ENCODE data around the gene EBF3.

Gene EBF3

DNA sequence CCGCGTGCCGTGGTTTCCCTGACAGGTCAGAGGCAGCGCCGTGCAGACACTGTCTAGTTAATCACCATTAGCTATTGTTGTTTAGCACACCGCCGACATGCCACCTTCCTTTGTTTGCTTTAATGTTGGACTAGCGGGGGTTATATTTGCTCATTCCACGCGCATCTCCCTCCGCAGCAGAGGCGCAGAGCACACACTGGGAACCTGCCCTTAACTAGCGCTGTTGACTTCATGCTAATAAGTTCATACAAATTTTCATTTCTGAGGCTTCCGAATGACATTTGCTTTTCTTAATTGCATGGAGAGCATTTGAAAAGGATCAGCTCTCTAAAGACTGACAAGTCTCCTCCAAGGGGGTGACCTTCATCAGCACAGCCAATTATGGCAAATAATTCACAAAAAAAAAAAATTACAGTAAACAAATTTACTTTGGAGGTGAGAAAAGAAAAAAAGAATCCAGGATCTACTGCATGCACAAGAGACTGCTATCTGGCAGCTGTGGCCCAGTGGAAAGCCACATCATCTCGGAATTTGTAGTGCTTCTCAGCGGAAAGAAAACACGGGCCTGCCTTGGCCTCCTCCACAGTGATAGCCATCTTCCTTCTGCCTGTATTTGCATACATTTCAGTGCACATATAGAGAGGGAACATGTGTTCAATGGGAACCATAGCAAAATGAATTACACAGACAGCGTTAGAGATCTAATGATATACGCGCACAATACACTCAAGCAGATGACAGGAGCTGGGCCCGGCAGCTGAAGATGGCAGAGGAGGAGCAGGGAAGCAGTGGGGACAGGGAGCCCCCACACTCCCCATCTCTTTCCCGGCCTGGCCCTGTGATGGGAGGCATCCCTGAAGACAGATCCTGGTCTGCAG is 94.2 kb downstream of the EBF3 start:
- no peak for DNase-seq

DNA sequence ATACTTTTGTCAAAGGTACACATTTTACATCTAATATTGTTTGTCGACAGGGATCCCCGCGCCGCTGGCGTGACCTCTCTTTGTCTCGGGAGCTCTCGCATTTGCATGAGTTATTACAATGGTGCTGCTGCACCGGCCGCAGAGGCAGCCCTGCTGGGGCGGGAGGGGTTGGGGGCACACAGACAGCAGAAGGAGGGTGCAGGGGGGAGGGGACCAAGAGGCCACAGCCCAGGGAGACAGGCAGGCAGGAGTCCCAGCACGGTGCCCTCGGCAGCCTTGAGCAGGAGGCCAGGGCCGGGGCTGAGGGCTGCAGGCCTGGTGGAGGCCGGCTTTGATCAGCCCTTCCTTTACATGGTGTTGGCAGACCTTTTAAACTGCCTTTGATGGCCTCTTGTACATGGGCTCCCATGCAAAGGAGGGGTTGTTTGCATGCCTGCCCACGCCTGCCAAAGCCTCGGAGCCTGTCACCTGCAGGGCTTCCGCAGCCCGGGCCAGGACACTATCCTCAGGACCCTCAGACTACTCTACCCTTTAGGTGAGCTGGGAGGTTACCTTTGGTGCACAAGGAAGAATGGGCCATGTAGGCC is 95.5 kb downstream of the EBF3 start:
- DNase-seq: no peak

GRCh38 chr10:129867631-129868179 is 96.4 kb downstream of the EBF3 start:
- DNase-seq: no peak

- no peak for DNase-seq
These were observed 97.2 kb downstream of the EBF3 start for GRCh38 chr10:129866894-129867293.

- DNase-seq: no peak
These were observed 98.1 kb downstream of the EBF3 start for GRCh38 chr10:129865960-129866359.

DNA sequence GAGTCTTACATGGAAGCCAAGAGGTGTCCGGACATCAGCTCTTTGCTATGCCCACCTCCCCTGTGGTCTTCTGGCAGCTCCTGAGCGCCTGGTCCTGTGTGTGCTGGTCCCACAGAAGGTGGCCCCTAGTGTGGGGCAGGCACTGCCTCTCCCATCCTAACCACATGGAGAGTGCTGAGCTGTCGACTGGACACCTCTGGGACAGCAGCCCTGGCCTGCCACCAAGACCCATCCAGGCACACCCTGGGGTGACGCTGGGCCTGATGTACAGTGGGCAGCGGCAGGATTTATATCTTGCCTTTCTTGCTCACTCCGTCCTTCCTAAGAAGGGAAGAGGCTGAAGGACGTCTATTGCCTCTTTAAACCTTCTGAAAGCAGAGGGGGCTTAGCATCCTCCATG is 98.7 kb downstream of the EBF3 start:
- DNase-seq: no peak

DNA sequence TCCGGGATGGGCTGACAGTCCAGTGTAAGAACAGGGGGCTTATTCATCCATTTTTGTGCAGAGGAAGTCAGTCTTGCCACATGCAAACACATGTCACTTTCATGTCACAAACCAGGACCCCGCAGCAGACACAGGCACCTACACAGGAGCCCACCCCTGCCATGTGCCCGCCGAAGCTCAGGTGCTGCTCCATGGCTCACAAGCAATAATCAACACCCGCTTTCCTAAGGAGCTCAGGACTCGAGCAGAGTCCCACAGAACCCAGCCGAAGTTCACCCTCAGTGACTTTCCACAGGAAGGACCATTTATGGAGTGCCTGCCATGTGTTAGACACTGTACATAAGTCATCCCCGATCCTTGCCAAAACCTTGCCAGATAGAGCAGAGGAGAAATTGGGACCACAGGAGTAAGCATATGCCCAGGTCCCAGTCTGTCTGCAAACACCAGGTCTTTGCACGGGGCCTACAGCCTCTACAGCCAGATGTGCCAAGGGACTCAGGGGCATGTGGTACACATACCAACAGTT is 99.4 kb downstream of the EBF3 start:
- DNase-seq: no peak

DNA sequence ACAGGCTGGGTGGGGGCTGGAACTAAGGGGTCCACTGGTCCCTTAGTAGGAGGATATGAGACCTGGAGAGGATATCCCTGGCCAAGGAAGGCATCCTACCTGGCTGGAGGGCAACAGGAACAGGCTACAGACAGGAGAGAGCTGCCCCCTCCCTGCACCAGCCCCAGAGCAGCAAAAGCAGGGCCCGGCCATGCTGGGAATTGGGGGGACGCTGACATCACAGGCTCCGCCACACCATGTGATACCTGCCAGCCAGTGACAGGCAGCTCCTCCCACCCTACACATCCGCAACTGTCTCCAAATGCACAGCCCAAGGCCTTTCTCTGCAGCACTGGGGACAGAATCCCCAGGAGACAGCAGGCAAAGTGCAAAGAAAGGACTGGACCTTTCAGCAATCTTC is 100.0 kb downstream of the EBF3 start:
- no peak for DNase-seq

DNA sequence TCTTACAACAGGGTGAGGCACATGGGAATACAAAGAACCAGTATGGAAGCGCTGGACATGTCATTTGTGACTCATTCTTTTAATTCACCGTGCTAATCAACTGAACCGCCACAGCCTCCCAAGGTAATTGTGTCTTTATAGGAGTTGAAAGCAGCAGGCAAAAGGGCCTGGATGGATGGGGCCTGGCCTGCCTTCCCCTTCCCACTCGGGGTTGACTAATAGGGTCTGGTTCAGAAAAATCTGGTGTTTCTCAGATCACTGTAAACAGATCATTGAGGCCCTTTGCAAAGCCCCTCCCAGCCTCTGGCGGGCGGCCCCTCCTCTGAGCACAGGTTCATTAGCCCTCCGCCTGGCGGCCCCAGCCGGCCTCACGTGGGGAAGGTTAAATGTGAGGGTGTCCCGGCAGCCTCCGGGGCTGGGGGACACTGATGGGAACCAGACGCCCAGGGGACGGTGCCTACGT is 100.8 kb downstream of the EBF3 start:
- DNase-seq: no peak

DNA sequence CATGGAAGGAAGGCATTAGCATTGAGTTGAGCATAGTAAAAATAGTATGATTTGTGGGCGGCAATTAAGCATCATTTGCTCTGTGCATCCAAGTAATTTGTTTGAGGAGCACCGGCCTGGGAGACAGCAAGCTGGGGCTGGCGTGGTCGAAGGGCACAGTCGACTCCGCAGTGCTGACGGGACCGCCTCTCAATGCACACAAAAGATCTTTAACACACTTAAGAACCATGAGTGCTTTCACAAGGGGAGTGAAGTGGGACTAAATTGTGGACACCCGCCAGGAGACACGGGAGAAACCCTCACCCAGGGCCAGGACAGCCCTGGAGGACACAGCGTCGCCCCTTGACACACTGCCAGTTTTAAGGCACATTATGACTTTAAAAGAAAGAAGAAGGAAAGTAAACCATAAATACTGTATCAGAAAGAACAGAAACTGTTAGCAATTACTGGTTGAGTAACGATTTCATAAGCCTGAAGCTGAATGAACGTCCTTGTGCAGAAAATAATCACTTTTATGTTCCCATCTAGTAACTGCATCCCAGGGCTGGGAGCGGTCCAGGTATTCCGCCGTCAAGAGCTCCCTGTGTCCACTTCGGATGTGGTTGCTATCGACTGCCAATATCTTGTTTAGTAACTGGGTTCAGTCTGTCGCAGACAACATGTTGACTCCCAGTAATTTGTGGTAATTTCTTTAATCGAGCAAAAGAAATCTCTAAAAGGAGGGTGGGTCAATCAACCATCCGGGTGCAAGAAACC is 102.1 kb downstream of the EBF3 start:
- no peak for DNase-seq

DNA sequence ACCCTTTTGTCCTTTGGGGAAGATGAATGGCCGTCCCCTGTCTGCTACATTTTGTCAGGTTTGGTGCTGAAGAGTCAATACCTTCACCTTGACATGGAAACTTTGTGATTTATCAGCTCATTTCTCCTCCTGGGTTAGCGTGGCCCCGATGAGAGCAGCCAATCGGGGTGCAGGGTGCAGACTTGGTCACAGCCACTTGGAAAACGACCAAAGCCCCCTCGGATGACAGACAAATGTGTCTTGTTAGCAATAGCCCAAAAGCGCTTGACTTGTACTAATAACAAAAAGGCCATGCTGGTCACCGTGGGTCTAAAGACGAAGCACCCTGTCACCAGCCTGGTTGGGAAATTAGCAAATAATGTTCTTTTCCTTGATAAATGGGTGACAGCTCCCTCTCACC is 103.7 kb downstream of the EBF3 start:
- no peak for DNase-seq

DNA sequence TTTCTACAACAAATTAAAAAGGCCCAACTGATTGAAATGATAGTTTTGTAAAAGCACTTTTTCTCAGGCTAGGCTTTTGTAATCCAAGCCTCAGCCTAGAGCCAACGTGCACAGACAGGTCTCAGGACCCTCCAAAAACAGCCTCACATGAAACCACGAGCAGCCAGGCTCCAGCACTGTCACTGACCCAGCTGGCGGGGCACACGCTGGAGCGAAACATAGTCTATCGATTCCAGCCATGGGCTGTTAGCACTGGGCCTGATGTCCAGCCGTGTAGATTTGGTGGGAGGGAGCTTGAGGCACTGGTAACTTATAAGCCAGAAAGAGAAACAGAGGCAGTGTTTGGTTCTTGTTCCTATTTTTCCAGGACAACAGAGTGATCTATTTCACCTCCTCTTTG is 104.5 kb downstream of the EBF3 start:
- DNase-seq: no peak

DNA sequence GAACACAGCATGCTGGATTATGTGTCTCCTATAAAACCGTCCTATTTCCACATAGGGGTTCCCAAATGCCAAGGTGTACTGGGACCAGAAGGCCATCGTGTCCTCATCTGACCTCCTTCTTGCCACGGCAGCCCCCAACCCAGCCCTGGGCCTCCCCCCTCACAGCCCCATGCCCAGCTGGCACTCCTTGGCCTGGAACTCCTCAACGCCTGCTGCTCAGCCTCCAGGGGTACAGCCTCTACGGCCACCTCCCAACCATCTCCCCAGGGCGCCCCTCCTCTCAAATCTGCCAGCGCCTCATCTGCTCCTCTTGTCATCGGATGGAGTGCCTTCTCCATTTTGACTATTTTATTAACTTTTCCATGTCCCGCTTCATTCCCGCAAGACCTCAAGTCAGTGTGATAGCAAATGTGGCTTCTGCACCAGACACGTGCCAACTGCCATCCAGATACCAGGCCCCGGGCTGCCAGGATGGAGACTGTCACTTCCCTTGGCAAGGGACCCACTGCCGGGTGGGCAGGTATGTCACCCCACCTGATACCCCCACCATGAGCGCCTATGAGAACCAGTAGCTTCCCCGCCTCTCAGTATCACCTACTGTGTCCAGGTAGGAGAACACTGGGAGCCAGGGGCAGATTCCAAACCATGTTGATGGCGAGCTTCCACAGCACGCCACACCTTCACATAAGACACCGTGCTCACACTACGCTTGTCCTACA is 106.7 kb downstream of the EBF3 start:
- DNase-seq: no peak

DNA sequence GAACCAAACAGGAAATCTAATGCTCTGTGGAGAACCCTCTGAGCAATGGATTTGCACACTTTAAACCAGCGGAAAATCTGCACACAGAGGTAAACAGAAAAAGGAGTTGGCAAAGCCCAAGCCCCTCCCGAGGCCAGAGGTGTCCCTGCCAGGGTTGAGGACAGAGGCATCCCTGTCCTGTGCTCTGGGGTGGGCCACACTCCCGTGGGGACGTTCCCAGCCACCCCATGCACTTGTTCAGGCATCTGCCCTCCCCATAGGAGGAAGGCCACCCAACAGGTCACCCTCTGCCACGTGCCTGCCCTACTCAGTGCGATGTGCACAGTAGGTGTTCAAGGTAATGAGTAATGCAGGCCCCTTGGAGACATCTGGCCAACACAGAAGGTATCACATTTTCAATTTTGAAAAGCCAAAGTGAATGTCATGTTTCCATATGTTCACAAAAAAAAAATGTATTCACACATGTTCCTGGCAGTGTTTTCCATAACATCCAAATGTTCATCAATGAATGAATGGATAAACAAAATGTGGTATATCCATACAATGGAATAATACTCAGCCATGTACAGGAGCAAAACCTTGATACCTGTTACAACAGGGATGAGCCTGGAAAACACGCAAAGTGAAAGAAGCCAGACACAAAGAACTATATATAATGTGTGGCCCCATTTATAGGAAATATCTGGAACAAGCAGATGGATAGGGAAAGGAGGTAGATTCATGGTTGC is 108.1 kb downstream of the EBF3 start:
- no peak for DNase-seq

GRCh38 chr10:129854796-129855705 is 109.0 kb downstream of the EBF3 start:
- no peak for DNase-seq

DNA sequence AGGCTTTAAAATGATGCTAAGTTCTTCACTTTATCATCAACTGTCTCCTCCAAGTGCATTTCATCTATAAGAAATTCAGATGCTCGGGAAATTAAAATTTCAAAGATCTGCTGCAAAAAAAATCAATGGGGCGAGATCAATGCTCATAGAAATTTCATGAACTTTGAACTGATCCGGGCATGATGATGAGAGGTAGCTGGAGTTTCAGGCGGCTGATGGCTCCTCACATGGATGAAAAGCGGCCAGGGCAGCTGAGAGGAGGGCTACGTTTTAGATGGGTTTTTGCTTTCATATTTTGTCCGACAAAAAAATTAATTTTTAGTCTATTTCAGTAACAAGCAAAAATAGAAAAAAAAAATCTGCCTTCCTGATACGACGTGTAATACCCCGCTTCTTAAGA is 109.9 kb downstream of the EBF3 start:
- no peak for DNase-seq

DNA sequence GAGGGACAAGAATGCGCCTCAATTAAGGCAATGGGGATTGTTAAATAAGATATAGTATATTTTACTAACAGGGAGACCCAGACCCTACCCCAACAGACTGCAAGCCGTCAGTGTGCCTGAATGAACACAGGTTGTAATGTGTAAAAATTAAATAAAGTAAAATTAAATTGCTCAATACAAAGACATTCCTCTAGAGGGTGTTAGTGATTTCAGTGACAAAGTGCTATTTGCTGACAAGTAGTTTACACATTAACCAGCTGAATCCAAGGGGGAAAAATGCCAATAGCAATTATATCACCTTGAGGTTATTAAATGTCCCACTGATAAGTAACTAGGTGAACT is 110.5 kb downstream of the EBF3 start:
- DNase-seq: no peak

DNA sequence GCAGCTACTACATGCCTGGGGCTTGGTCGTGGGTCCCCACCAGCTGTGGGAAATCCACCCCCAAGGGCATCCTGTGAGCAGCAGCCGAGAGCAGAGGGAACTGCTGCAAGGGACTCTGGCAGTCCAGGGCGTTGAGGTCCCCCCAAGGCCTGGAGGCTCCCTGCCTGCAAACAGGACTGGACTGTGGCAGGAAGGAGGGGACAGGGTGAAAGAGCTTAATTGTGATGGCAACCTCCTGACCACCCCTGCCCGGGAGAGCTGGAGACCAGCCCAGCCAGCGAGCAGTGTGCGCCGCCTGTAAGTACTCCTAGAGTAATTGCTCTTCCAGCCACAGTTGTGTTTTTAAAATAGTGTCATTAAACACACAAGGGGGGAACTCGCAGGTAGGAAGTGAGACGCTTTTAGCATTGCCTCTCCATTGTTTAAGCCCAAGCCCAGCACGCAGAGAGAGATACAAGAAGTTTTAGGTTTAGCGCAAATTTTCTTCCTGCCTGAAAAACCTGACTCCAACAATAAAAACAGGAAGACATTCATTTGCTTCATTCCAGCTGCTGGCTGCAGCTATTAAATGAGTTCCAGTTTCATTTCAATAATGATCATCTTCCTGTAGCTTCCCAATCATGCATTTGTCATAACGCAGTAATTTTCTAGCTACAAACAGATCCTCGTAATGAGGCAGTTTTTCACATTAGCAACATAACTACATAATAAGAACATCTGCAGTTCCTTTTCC is 111.1 kb downstream of the EBF3 start:
- no peak for DNase-seq

GRCh38 chr10:129851941-129852640 is 112.0 kb downstream of the EBF3 start:
- DNase-seq: no peak

DNA sequence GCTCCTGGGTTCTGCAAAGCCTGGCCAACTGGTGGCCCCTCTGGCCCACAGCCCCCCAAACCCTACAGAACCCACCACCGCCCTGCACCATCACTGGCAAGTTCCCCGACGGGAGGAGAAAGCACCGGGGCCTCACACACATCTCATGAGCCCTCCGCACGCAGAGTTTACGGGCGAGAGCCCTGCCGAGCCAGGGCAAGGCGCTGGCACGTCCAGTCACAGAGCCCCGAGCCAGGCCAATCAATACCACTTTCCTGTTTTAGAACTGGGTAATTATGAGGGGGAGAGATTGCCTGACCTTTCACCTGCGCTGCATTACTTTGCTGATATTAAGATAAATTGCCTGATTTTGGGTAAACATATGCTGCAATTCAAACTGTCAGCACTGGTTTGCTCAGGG is 113.3 kb downstream of the EBF3 start:
- DNase-seq: no peak

Measured in CD4-positive, alpha-beta T cell treated with Interleukin-17A for 1 hour (primary cell).